Ovary (tissue), 3 donors: Measurements from ENCODE around the gene FERMT2.

Experiments used
- CTCF ChIP-seq, 3 donors: fragments of 450-650 bp in 2 of 3; fragments of 200-600 bp in 1 of 3; IDR thresholded peaks; one replicate each; pipeline versions ENCODE4 v1.5.1 to v1.8.0; 2016 to 2022; ENCODE audit warnings: antibody characterized with exemption in 3 of 3, mild to moderate bottlenecking in 1 of 3
- EP300 ChIP-seq: sonication (generic); formaldehyde crosslinking; IDR thresholded peaks from one replicate; pipeline ENCODE4 v1.6.1; 2017; ENCODE audit warnings: antibody characterized with exemption
- POLR2A ChIP-seq: fragments of 450-650 bp; IDR thresholded peaks from one replicate; pipeline ENCODE4 v1.6.1; 2017; ENCODE audit warnings: antibody characterized with exemption, mild to moderate bottlenecking, moderate library complexity
- donor health status: DM: no; HTN: no; CAD: no.

GRCh38 chr14:52885230-52885629, 65.6 kb downstream of the FERMT2 start:
- TF ChIP-seq CTCF (IDR thresholded peaks at IDR 0.05) (no peak), POLR2A (no peak), EP300 (no peak)
